Fibroblast of skin of scalp (primary cell): Measurements from ENCODE around the gene VEGFA.

Source experiments
- DNase-seq: peaks from one replicate; pipeline ENCODE4 v3.0.0-alpha.2; 2013

VEGFA gene

DNA sequence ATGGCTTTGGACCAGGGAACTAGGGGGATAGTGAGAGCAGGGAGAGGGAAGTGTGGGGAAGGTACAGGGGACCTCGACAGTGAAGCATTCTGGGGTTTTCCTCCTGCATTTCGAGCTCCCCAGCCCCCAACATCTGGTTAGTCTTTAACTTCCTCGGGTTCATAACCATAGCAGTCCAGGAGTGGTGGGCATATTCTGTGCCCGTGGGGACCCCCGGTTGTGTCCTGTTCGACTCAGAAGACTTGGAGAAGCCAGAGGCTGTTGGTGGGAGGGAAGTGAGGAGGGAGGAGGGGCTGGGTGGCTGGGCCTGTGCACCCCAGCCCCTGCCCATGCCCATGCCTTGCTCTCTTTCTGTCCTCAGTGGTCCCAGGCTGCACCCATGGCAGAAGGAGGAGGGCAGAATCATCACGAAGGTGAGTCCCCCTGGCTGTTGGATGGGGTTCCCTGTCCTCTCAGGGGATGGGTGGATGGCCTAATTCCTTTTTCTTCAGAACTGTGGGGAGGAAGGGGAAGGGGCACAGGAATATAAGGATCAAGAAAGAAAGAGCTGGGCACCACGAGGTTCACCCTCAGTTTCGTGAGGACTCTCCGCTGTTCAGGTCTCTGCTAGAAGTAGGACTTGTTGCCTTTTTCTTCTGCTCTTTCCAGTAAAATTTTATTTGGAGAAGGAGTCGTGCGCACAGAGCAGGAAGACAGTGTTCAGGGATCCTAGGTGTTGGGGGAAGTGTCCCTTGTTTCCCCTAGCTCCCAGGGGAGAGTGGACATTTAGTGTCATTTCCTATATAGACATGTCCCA is 4.2 kb downstream of the VEGFA start:
- no peak for DNase-seq

DNA sequence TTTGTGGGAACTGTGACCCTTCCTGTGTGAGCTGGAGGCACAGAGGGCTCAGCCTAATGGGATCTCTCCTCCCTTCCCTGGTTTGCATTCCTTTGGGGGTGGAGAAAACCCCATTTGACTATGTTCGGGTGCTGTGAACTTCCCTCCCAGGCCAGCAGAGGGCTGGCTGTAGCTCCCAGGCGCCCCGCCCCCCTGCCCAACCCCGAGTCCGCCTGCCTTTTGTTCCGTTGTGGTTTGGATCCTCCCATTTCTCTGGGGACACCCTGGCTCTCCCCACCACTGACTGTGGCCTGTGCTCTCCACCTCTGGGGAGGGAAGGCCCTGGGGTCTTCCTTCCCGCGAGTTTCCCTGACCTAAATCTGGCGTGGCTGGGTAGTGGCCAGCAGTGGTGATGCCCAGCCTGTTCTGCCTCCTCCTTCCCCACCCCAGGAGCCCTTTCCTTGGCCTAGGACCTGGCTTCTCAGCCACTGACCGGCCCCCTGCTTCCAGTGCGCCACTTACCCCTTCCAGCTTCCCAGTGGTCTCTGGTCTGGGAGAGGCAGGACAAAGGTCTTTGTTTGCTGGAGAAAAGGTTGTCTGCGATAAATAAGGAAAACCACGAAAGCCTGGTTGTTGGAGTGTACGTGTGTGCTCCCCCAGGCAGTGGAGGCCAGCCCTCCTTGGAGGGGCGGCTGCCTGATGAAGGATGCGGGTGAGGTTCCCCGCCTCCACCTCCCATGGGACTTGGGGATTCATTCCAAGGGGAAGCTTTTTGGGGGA is 4.9 kb downstream of the VEGFA start:
- peak; percentile 85 for DNase-seq

DNA sequence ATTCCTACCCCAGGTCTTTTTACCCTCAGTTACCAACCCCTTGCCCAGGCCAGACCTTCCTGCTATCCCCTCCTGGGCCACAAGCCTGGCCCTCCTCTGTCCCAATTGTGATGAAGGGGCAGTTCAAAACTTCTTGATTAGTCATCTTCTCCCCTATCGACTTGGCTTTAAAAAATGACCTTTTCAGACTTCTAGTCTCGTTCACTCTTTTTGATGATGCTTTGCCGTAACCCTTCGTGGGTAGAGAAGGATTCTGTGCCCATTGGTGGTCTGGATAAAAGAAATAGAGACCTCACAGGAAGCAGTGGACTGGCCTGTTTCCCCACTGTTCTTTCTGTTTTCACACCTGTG is 5.5 kb downstream of the VEGFA start:
- no peak for DNase-seq

DNA sequence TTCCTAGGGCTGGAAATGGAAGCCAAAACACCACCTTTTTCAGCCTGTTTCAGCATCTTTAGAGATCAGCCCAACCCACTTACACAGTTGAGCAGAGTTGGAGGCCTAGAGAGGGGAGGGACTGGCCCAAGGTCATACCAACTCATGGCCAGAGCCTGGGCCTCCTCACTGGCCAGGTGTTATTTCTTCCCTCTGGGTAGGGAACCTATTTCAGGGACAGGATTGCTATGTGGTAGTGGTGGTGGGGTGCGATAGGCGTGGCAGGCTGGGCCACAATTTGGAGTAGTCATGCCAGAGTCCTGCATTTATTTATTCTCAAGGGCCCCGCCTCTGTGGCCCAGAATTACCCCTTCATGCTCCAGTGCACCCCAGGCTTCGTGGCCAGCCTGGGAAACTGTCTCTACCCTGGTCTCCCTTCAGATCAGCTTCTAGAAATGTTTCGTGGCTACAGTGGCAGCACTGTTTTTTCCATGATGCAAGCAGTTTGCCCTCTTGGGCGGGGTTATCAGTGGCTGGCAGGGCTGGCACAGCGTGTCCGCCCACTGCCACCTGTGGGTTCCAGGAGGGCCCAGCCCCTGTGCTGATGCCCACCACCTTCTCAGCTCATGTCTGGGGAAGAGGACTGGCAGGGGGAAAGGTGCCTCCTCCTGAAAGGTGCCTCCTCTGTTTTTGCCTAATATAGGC is 6.2 kb downstream of the VEGFA start:
- DNase-seq: no peak

DNA sequence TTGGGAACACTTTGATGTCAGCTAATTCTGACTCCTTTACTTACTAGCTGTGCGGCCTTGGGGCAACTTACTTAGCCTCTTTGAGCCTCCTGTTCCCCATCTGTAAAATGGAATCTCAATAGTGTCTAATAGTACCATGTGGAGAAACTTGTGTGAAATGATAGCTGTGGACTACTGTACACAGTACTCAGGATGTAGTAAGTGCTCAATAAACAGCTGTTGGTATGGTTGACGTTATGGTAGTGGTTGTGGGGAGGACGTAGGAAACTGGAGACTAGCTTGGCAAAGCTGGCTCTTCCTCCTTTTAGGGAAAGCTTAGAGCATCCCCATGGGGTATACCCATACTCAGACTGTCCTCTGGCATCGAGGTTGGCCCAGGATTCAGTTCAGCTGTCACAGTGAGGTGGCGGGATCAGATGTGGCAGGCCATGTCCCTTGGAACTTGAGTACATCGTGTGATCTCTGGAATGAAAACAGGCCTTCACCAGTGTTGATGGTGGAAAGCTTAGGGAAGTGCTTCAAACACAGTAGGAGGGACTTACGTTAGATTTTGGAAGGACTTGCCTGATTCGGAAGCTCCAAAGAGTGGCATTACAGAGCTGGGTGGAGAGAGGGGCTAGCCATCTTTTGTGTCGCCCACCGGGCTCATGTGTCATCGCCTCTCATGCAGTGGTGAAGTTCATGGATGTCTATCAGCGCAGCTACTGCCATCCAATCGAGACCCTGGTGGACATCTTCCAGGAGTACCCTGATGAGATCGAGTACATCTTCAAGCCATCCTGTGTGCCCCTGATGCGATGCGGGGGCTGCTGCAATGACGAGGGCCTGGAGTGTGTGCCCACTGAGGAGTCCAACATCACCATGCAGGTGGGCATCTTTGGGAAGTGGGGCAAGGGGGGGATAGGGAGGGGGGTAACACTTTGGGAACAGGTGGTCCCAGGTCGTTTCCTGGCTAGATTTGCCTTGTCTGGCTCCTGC is 7.1 kb downstream of the VEGFA start:
- no peak for DNase-seq

DNA sequence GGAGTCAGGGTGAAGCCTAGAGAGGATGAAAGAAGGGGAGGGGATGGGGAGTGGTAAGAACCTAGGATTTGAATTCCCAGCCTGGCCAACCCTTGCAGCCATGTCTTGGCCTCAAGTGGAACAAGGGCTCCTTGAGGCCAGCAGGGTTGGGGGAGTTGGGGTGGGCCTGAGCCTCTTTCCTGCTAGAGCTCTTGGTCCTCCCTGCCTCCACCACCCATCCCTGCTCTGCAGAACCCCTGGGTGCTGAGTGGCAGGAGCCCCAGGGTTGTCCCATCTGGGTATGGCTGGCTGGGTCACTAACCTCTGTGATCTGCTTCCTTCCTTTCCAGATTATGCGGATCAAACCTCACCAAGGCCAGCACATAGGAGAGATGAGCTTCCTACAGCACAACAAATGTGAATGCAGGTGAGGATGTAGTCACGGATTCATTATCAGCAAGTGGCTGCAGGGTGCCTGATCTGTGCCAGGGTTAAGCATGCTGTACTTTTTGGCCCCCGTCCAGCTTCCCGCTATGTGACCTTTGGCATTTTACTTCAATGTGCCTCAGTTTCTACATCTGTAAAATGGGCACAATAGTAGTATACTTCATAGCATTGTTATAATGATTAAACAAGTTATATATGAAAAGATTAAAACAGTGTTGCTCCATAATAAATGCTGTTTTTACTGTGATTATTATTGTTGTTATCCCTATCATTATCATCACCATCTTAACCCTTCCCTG is 8.3 kb downstream of the VEGFA start:
- DNase-seq: no peak

DNA sequence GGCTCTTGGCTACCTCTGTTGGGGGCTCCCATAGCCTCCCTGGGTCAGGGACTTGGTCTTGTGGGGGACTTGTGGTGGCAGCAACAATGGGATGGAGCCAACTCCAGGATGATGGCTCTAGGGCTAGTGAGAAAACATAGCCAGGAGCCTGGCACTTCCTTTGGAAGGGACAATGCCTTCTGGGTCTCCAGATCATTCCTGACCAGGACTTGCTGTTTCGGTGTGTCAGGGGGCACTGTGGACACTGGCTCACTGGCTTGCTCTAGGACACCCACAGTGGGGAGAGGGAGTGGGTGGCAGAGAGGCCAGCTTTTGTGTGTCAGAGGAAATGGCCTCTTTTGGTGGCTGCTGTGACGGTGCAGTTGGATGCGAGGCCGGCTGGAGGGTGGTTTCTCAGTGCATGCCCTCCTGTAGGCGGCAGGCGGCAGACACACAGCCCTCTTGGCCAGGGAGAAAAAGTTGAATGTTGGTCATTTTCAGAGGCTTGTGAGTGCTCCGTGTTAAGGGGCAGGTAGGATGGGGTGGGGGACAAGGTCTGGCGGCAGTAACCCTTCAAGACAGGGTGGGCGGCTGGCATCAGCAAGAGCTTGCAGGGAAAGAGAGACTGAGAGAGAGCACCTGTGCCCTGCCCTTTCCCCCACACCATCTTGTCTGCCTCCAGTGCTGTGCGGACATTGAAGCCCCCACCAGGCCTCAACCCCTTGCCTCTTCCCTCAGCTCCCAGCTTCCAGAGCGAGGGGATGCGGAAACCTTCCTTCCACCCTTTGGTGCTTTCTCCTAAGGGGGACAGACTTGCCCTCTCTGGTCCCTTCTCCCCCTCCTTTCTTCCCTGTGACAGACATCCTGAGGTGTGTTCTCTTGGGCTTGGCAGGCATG is 9.2 kb downstream of the VEGFA start:
- no peak for DNase-seq

DNA sequence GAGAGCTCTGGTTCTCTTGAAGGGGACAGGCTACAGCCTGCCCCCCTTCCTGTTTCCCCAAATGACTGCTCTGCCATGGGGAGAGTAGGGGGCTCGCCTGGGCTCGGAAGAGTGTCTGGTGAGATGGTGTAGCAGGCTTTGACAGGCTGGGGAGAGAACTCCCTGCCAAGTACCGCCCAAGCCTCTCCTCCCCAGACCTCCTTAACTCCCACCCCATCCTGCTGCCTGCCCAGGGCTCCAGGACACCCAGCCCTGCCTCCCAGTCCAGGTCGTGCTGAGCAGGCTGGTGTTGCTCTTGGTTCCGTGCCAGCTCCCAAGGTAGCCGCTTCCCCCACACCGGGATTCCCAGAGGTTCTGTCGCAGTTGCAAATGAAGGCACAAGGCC is 9.8 kb downstream of the VEGFA start:
- DNase-seq: no peak

DNA sequence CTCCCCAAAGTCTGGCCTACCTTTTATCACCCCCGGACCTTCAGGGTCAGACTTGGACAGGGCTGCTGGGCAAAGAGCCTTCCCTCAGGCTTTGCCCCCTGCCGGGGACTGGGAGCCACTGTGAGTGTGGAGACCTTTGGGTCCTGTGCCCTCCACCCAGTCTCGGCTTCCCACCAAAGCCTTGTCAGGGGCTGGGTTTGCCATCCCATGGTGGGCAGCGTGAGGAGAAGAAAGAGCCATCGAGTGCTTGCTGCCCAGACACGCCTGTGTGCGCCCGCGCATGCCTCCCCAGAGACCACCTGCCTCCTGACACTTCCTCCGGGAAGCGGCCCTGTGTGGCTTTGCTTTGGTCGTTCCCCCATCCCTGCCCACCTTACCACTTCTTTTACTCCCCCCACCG is 10.3 kb downstream of the VEGFA start:
- no peak for DNase-seq

DNA sequence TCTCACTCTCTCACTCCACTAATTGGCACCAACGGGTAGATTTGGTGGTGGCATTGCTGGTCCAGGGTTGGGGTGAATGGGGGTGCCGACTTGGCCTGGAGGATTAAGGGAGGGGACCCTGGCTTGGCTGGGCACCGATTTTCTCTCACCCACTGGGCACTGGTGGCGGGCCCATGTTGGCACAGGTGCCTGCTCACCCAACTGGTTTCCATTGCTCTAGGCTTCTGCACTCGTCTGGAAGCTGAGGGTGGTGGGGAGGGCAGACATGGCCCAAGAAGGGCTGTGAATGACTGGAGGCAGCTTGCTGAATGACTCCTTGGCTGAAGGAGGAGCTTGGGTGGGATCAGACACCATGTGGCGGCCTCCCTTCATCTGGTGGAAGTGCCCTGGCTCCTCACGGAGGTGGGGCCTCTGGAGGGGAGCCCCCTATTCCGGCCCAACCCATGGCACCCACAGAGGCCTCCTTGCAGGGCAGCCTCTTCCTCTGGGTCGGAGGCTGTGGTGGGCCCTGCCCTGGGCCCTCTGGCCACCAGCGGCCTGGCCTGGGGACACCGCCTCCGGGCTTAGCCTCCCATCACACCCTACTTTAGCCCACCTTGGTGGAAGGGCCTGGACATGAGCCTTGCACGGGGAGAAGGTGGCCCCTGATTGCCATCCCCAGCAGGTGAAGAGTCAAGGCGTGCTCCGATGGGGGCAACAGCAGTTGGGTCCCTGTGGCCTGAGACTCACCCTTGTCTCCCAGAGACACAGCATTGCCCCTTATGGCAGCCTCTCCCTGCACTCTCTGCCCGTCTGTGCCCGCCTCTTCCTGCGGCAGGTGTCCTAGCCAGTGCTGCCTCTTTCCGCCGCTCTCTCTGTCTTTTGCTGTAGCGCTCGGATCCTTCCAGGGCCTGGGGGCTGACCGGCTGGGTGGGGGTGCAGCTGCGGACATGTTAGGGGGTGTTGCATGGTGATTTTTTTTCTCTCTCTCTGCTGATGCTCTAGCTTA is 11.2 kb downstream of the VEGFA start:
- no peak for DNase-seq

DNA sequence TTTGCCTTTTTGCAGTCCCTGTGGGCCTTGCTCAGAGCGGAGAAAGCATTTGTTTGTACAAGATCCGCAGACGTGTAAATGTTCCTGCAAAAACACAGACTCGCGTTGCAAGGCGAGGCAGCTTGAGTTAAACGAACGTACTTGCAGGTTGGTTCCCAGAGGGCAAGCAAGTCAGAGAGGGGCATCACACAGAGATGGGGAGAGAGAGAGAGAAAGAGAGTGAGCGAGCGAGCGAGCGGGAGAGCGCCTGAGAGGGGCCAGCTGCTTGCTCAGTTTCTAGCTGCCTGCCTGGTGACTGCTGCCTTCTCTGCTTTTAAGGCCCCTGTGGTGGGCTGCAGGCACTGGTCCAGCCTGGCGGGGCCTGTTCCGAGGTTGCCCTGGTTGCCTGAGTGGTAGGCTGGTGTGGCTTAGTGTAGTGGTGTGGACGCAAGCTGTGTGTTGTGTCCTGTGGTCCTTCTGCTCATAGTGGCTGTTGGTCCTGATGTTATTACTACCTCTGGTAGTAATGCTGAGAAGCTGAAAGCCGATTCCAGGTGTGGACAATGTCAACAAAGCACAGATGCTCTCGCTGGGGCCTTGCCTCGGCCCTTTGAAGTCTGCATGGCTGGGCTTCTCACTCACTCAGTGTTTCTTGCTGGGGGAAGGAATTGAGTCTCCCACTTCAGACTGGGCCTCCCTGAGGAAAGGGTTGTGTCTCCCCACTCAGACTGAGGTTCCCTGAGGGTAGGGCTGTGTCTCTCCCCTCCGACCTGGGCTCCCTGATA is 12.1 kb downstream of the VEGFA start:
- no peak for DNase-seq

DNA sequence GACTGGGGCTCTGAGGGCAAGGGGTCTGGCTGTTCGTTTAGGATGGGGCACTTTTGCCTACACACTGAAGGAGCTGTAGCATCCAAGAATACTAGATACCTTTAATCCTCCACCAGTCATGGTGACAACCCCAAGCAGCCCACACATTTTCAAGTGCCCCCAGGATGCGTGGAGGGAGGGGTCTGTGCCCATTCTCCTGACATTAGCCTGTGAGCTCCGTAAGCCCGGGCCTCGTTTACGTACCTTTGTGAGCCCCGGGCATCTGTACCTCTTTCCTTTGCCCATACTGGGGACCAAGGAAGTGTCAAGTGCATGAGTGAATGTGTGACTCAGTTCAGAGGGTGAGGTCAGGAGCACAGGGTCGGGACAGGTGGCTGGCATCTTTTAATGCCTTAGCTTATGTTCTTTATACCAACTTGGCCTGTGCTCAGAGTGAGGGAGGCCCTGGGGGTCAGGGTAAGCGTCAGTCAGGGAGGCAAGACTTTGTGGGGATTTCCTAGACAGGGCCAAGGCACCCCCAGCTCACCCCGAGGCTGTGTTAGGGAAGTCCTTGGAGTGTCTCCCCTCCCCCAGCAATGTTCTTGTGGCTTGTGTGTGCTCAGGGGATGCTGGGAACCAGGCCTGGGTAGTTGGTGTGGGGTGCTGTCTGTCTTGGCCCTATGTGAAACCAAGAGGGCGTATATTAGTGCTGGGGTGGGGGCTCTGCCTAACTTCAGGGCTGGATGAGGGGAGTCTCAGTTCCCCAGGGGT is 12.9 kb downstream of the VEGFA start:
- no peak for DNase-seq

DNA sequence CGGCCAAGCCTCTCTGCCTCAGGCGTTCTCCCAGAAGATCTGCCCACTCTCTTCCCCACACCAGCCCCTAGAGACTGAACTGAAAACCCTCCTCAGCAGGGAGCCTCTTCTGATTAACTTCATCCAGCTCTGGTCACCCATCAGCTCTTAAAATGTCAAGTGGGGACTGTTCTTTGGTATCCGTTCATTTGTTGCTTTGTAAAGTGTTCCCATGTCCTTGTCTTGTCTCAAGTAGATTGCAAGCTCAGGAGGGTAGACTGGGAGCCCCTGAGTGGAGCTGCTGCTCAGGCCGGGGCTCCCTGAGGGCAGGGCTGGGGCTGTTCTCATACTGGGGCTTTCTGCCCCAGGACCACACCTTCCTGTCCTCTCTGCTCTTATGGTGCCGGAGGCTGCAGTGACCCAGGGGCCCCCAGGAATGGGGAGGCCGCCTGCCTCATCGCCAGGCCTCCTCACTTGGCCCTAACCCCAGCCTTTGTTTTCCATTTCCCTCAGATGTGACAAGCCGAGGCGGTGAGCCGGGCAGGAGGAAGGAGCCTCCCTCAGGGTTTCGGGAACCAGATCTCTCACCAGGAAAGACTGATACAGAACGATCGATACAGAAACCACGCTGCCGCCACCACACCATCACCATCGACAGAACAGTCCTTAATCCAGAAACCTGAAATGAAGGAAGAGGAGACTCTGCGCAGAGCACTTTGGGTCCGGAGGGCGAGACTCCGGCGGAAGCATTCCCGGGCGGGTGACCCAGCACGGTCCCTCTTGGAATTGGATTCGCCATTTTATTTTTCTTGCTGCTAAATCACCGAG is 14.2 kb downstream of the VEGFA start:
- no peak for DNase-seq

DNA sequence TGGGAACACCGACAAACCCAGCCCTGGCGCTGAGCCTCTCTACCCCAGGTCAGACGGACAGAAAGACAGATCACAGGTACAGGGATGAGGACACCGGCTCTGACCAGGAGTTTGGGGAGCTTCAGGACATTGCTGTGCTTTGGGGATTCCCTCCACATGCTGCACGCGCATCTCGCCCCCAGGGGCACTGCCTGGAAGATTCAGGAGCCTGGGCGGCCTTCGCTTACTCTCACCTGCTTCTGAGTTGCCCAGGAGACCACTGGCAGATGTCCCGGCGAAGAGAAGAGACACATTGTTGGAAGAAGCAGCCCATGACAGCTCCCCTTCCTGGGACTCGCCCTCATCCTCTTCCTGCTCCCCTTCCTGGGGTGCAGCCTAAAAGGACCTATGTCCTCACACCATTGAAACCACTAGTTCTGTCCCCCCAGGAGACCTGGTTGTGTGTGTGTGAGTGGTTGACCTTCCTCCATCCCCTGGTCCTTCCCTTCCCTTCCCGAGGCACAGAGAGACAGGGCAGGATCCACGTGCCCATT is 15.3 kb downstream of the VEGFA start:
- DNase-seq: no peak

DNA sequence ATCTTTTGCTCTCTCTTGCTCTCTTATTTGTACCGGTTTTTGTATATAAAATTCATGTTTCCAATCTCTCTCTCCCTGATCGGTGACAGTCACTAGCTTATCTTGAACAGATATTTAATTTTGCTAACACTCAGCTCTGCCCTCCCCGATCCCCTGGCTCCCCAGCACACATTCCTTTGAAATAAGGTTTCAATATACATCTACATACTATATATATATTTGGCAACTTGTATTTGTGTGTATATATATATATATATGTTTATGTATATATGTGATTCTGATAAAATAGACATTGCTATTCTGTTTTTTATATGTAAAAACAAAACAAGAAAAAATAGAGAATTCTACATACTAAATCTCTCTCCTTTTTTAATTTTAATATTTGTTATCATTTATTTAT is 15.9 kb downstream of the VEGFA start:
- DNase-seq: no peak

DNA sequence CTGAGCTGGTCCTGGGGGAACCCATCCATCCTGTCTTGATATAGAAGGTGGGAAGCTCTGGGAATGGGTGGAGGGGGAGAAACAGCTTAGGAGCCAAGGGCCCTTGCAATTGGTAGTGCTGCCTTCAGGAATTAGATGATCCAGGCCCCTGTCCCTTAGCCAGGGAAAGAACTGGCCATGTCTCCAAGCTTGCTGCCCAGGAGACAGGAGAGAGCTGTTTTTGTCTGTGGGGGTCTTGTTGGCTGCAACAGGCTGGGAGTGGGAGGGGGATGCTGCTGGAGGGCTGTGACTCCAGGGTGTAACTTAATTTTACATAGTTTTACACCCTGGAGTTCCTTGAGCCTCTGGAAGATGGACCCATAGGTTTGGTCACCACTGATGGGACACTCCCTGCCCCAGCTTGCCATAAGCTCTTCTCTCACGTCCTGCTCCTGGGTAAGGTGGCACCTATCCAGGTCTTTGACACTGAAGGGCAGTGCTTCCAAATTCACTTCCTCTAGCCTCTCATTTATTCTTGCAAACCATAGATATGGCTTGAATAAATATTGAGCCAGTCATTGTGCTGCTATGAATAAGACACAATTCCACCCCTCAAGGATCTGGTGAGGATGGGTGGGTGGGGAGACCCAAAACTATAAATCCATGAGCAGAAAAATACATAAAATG is 16.8 kb downstream of the VEGFA start:
- peak; percentile 51 for DNase-seq
